GM12892 (cell line): ENCODE measurements around the gene KCNC4.

Experiments
- POLR2A ChIP-seq: IDR thresholded peaks from 2 replicates; pipeline ENCODE4 v1.6.1; 2011; ENCODE audit warnings: low read depth, low read length, control low read depth
- POLR2AphosphoS5 ChIP-seq: IDR thresholded peaks from 2 replicates; pipeline ENCODE4 v1.6.1; 2011; ENCODE audit warnings: low read depth, low read length, control low read depth
- TAF1 ChIP-seq: IDR thresholded peaks from 2 replicates; pipeline ENCODE4 v1.6.1; 2011; ENCODE audit warnings: low read depth, mild to moderate bottlenecking, control low read depth, low read length, borderline replicate concordance

DNA sequence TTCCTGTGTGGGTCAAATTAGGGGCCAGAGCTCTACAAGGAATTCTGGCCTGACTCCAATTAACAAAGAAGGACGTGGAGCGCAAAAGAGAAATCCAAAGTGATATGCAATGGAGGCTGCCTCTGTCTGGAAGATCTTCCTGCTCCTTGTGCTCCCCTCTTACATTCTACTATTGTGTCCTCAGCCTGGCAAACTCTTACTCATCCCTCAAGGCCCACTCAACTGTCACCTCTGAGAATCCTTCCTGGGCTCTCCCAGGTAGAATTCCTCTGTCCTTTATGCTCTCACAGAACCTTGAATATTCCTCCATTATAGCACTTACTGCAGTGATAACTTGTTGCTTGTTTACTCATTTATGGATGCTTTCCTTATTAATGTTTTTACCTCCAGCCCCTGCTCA lies 31.4 kb downstream of the KCNC4 start:
- TF ChIP-seq POLR2A (no peak), POLR2AphosphoS5 (no peak), TAF1 (no peak)
